ENCODE results near the gene ACAP2. TPM values are rescaled to one million over a fixed set of nuclear protein-coding genes. Genes with fewer than 3 reads are reported as not detected.
A peak's percentile ranks its signal among the peaks of the same experiment; 100 is the strongest.
"Not testable (repeated sequence)": the region's sequence is repeated elsewhere in the genome, so short reads cannot be mapped to it uniquely, and the experiment has no call there.

The ACAP2 gene
- 13.7 TPM for polyA plus RNA-seq (2012; ENCODE audit: insufficient read depth, insufficient read length, low read depth)

DNA sequence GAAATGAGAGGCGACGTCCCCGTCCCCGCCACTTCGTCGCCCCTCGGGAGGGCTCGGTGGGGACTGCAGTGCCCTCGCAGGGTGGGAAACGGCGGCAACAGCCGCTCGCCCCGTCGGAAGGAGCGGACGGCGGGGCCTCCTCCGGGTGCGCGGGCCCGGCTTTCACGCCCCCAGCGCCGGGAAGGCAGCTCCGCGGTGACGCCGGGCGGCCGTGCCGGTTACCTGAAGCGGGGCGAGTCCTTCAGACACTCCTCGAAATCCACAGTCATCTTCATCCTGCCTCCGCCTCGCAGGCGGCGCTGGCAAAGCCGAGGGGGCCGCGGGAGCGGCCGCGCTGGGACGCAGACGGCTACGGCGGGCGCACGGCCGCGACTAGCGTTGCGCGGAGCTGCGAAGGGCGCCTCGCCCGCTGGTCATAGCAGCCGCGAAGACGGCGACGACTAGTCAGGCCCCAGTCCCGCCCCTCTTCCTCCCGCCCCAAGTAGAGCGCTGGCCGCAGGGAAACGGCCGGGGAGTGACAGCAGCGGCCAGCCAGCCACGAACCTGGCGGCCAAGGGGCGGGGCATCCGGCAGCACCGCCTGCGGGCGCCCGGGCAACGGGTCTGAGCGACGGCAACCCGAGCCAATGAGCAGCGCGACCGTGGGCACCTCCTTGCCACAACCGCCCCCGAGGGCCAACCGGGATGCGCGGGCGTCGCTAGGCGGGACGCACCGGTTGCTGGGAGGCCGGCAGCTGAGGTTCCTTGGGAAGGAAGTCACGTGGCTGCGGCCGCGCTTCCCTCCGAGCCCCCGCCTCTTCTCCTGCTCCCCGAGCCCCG lies at the start of gene ACAP2:
Gene ACAP2 (minus strand): TSS at position 448 of the 818 bp plus-strand sequence. CDS start 173 bp downstream, at position 275.
- Histone ChIP-seq H3K36me3 (no peaks in the 10 kb centered on the region), H3K9me3 (no peaks in the 10 kb centered on the region), H3K4me3 (ENCODE audit: low read depth, low read length) (peak within 1 kb of the TSS; percentile 78), H3K27me3 (no peaks in the 10 kb centered on the region), H3K4me1 (0 out of 2 replicates have a peak, but pooled peaks cover 4% of the 10 kb centered on the region)
- peak; percentile 100 for DNase-seq
- TF ChIP-seq, protein P1, sequence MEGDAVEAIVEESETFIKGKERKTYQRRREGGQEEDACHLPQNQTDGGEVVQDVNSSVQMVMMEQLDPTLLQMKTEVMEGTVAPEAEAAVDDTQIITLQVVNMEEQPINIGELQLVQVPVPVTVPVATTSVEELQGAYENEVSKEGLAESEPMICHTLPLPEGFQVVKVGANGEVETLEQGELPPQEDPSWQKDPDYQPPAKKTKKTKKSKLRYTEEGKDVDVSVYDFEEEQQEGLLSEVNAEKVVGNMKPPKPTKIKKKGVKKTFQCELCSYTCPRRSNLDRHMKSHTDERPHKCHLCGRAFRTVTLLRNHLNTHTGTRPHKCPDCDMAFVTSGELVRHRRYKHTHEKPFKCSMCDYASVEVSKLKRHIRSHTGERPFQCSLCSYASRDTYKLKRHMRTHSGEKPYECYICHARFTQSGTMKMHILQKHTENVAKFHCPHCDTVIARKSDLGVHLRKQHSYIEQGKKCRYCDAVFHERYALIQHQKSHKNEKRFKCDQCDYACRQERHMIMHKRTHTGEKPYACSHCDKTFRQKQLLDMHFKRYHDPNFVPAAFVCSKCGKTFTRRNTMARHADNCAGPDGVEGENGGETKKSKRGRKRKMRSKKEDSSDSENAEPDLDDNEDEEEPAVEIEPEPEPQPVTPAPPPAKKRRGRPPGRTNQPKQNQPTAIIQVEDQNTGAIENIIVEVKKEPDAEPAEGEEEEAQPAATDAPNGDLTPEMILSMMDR (IDR thresholded peaks at IDR 0.05; ENCODE audit: low read depth, low read length) = no peak

DNA sequence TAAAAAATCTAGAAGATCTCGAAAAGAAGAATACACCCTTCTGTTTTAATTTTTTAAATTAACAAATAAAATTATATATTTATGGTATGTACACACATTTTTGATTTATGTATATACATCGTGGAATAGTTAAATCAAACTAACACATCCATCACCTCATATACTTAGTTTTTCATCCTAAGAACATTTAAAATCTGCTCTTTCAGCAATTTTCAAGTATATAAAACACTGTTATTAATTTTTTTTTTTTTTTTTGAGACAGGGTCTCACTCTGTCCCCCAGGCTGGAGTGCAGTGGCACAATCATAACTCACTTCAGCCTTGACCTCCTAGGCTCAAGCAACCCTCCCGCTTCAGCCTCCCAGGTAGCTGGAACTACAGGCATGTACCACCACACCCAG lies 32.8 kb upstream of the ACAP2 start:
- no peak overlapping the region for H3K4me3 ChIP-seq (ENCODE audit: low read depth, low read length)
- no peaks in the 10 kb centered on the region; the same call in 1 of the 2 replicates for H3K4me1 ChIP-seq
- H3K27me3 ChIP-seq = peaks cover 3% of the 10 kb centered on the region; the same call in 1 of the 2 replicates
- H3K36me3 ChIP-seq = no peaks in the 10 kb centered on the region
- H3K9me3 ChIP-seq = no peaks in the 10 kb centered on the region
- DNase-seq = no peak
- TF ChIP-seq, protein P1 (IDR thresholded peaks at IDR 0.05; ENCODE audit: low read depth, low read length) = no peak

GRCh38 chr3:195475116-195475515 lies 32.3 kb upstream of the ACAP2 start:
- not testable (repeated sequence) for DNase-seq; H3K4me3 ChIP-seq (ENCODE audit: low read depth, low read length); H3K27me3 ChIP-seq; H3K36me3 ChIP-seq; H3K9me3 ChIP-seq; H3K4me1 ChIP-seq

DNA sequence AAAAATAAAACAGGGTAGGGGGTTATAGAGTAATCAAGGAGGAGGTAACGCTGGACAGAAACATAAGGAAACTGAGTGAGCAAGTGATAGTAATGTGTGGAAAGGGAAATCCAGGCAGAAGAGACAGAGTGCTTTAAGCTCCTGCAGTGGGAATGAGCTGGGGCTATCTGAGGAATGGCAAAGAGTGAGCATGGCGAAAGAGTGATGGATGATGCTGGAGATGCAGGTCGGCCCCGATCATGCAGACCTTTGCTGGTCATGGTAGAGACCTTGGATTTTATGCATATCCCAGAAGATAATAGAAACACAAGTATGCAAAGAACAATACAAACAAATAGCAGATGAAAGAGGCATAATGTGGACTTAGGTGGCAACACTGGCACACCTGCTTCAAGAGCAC lies 26.0 kb upstream of the ACAP2 start:
- Histone ChIP-seq H3K4me1 (no peaks in the 10 kb centered on the region; the same call in 1 of the 2 replicates), H3K9me3 (no peaks in the 10 kb centered on the region), H3K36me3 (no peaks in the 10 kb centered on the region), H3K4me3 (ENCODE audit: low read depth, low read length) (no peak overlapping the region), H3K27me3 (no peaks in the 10 kb centered on the region)
- DNase-seq = no peak
- TF ChIP-seq, protein P1 (IDR thresholded peaks at IDR 0.05; ENCODE audit: low read depth, low read length) = no peak

DNA sequence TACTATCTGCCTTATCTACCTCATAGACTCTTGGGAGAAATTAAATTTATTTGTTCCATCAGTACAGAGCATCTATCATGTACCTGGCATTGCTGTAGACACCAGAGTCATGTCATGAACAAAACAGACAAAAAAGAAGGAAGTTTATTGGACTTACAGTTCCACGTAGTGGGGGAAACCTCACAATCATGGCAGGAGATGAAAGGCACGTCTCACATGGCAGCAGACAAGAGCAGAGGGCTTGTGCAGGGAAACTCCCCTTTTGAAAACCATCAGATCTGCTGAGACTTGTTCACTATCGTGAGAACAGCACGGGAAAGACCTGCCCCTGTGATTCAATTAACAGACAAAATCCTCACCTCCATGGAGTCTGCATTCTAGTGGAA lies 25.6 kb upstream of the ACAP2 start:
- Histone ChIP-seq H3K4me3 (ENCODE audit: low read depth, low read length) (no peak overlapping the region), H3K9me3 (no peaks in the 10 kb centered on the region), H3K36me3 (no peaks in the 10 kb centered on the region), H3K27me3 (no peaks in the 10 kb centered on the region), H3K4me1 (no peaks in the 10 kb centered on the region; the same call in 1 of the 2 replicates)
- TF ChIP-seq, protein P1 (IDR thresholded peaks at IDR 0.05; ENCODE audit: low read depth, low read length) = no peak
- no peak for DNase-seq

DNA sequence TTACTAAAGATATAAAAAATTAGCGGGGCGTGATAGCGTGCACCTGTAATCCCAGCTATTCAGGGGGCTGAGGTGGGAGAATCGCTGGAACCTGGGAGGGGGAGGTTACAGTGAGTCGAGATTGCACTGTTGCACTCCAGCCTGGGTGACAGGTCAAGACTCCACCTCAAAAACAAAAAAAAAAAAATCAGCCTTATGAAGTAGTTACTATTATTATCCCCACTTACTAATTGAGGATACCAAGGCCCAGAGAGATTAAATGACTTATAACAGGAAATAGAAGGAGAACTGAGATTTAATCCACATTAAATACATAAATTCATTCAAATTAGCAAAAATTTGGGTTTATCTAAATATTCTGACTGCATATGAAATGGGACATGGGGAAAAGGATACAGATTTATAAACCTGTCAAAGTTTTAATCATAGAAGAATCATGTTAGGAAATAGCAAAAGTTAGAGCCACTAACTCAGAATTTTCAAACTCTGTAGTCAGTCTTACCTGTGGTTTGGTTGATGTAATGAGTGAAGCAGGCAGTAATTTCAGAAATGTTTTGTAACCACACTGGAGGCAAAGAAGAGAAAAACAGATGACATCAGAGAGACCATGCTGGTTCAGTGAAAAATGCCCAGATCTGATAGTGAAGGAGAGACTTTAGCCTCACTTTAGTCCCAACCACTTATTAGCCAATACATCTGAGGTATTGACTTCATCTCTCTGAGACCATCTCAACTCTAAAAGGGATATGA lies 25.0 kb upstream of the ACAP2 start:
- H3K9me3 ChIP-seq = no peaks in the 10 kb centered on the region
- TF ChIP-seq, protein P1 (IDR thresholded peaks at IDR 0.05; ENCODE audit: low read depth, low read length) = no peak
- DNase-seq = no peak
- H3K36me3 ChIP-seq = no peaks in the 10 kb centered on the region
- no peaks in the 10 kb centered on the region for H3K27me3 ChIP-seq
- no peak overlapping the region for H3K4me3 ChIP-seq (ENCODE audit: low read depth, low read length)
- H3K4me1 ChIP-seq = no peaks in the 10 kb centered on the region; the same call in 1 of the 2 replicates

Data from BE2C (cell line).